ENCODE measurements around the gene SLFN5.
A peak's percentile ranks its signal among the peaks of the same experiment; 100 is the strongest.
"Not testable (repeated sequence)": the region's sequence is repeated elsewhere in the genome, so short reads cannot be mapped to it uniquely, and the experiment has no call there.

Gene SLFN5

DNA sequence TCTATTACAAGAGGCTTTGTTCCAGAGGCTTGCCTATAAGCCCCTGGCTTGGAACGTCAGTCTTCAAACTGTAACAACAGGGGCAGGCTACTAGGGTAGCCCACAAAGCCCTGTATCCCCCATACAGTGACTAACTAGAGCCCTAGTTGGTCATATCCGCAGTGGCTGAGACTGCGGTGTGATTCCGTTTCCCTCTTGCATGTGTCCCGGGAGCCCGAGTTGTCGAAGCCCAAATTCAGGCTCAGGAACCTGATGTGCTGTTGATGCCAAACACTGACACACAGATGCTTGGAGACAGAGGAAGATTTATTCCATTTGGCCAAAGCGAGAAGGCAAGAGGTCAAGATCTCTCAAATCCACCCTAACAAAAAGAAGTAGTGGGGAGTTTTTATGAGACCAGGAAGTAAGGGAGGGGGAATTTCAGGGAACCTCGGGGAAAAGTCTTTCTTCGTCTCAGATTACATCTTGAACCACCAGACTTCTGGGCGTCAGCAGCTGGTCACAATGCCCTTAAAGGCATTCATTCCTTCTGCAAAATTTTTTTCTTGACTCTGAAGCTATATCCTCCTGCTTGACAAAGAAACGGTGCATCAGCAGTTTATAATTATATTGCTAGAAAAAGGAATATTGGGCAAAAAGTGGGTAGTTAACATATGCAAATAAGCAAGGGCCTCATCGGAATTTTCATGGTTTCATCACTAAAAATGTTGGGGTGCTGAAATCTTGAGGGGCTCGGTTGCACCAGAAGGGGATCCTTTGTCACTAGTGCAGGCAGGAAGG is 879 bp downstream of the SLFN5 start:
- DNase-seq: no peak

DNA sequence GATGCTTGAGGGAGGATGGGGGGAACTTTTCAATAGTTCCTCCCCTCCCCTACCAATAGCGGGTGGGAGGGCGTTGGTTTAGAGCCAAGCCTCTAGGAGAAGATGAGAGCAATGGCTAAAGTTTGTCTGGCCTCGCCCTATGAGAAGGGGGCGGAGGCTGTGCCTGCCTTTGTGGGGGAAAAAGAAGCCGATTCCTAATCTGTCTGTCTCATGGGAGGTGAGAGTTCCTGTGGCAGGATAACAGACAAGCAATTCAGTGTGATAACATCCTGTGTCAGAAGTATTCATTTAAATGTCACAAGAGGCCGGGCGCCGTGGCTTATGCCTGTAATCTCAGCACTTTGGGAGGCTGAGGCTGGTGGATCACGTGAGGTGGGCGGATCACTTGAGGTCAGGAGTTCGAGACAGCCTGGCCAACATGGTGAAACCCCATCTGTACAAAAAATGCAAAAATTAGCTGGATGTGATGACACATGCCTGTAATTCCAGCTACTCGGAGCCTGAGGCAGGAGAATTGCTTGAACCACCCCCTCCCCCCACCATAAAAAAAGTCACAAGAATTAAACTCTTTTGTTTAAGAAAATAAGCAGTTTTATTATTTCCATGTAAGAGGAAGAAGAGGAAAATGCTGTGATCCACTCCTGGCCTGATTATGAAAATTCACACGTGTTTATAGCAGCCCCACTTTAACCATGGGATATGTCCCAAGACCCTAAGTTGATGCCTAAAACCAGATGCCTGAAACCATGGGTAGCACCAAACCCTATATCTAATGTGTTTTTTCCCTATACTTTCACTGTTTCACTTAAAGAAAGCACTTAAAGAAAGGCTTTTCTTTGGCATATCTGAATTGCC is 1.7 kb downstream of the SLFN5 start:
- DNase-seq: no peak

- no peak for DNase-seq
Measured at GRCh38 chr17:35245196-35245486, 2.3 kb downstream of the SLFN5 start.

- DNase-seq: no peak
Measured at GRCh38 chr17:35252651-35253050, 9.8 kb downstream of the SLFN5 start.

DNA sequence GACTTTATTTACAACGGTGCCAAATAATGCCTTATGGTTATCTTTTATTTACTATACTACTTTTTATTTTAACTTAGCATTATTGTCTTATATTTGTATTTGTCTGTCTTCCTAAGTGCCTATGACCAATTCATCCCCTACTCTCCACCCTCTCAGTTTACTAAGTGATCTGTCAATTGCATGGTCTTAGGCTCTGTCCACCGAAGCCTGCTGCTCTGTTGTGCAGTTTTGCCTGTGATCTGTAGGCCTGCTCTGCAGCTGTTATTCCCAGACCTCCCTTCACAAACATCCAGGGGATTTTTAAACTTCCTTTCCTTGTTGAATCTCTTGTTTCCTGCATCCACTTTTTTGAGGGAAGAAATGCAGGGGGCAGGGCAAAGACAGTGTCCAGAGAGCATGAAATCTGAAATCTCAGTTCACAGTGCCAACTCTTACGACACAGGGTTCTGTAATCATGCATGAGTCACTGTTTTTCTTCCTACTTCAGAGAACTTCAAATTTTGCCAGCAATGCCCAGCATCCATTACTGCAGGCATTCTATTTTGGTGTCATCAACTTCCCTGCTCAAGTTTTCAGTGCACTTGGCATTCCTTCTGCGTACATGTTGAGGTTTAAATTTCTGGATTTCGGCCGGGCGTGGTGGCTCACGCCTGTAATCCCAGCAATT is 11.4 kb downstream of the SLFN5 start:
- DNase-seq: no peak

- no peak for DNase-seq
Measured at GRCh38 chr17:35255316-35255715, 12.4 kb downstream of the SLFN5 start.

- peak; percentile 30 for DNase-seq
Measured at GRCh38 chr17:35256629-35257028, 13.8 kb downstream of the SLFN5 start.

GRCh38 chr17:35257208-35257659 is 14.4 kb downstream of the SLFN5 start:
- DNase-seq: peak; percentile 12

GRCh38 chr17:35259001-35259400 is 16.1 kb downstream of the SLFN5 start:
- DNase-seq: no peak

DNA sequence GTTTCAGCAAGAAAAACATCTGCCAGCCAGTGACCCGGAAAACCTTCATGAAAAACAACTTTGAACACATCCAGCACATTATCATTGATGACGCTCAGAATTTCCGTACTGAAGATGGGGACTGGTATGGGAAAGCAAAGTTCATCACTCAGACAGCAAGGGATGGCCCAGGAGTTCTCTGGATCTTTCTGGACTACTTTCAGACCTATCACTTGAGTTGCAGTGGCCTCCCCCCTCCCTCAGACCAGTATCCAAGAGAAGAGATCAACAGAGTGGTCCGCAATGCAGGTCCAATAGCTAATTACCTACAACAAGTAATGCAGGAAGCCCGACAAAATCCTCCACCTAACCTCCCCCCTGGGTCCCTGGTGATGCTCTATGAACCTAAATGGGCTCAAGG is 22.2 kb downstream of the SLFN5 start:
- DNase-seq: no peak

GRCh38 chr17:35265566-35266141 is 22.8 kb downstream of the SLFN5 start:
- DNase-seq: no peak

- DNase-seq: not testable (repeated sequence)
Measured at GRCh38 chr17:35274167-35275066, 31.5 kb downstream of the SLFN5 start.

DNA sequence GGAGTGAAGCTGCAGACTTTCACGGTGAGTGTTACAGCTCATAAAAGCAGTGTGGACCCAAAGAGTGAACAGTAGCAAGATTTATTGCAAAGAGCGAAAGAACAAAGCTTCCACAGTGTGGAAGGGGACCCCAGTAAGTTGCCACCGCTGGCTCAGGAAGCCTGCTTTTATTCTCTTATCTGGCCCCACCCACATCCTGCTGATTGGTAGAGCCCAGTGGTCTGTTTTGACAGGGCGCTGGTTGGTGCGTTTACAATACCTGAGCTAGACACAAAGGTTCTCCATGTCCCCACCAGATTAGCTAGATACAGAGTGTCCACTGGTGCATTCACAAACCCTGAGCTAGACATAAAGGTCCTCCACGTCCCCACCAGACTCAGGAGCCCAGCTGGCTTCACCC is 35.6 kb downstream of the SLFN5 start:
- not testable (repeated sequence) for DNase-seq

DNA sequence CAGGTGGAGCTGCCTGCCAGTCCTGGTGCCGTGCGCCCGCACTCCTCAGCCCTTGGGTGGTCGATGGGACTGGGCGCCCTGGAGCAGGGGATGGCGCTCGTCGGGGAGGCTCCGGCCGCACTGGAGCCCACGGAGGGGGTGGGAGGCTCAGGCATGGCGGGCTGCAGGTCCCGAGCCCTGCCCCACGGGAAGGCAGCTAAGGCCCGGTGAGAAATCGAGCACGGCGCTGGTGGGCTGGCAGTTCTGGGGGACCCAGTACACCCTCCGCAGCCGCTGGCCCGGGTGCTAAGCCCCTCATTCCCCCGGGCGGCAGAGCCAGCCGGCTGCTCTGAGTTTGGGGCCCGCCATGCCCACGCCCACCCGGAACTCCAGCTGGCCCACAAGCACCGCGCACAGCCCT is 36.0 kb downstream of the SLFN5 start:
- DNase-seq: not testable (repeated sequence)

DNA sequence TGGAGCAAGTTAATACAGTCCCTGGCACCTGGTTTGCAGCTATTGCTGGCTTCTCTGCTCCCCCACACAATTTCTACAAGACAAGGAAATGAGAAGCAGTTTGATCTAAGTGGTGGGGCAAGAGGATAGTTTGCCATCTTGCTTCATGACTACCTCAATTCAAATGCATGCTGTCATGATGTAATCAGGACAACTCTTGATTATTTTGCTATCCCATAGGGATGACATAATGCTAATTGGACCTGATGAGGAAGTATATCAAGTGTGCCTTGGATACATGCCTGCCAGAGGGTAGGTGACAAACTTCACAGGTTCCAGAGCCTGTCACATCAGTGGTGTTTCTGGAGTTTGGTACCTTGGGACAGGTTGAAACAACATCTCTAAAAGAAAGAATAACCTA is 40.9 kb downstream of the SLFN5 start:
- DNase-seq: no peak

DNA sequence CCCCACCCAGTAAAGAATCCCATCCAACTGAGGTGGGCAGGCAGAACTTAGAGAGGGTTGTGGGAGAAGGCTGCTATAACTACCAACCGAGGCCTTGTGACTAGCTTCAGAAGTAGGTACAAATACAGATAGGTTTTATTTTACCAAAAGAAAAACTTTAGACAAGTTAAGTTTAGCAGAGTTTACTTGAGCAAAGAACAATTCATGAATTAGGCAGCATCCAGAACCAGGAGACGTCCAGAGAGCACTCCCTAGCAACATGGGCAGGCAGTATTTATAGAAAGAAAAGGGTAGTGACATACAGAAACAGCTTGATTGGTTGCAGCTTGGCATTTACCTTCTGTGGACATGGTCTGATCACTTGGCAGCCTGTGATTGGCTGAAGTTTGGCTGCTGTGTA is 42.1 kb downstream of the SLFN5 start:
- DNase-seq: no peak

DNA sequence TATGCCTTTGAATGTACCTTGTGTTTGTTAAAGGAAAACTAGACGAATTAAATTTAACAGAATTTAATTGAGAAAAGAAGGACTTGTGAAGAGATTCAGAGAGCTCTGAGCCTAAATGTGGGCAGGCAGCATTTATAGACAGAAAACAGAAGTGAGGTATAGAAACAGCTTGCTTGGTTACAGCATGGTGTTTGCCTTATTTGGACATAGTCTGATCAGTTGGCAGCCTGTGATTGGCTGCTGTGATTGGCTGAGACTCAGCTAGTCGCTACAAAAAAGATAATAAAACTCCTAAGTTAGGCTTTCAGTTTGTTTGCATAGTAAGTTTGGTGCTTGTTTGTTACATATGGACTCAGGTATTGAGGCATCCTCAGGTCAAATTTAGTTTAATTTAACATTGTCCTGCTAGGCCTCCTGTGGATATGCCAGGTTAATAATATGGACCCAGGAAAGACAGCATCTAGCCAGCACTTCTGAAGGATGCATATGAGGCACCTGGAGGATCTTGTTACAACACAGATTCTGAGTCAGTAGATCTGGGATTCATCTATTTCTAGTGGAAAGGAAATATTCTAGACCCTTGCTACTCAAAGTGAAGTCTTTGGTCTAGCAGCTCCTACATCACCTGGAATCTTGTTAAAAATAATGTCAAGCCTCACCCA is 43.4 kb downstream of the SLFN5 start:
- DNase-seq: no peak

- no peak for DNase-seq
Measured at GRCh38 chr17:35287286-35287811, 44.5 kb downstream of the SLFN5 start.

DNA sequence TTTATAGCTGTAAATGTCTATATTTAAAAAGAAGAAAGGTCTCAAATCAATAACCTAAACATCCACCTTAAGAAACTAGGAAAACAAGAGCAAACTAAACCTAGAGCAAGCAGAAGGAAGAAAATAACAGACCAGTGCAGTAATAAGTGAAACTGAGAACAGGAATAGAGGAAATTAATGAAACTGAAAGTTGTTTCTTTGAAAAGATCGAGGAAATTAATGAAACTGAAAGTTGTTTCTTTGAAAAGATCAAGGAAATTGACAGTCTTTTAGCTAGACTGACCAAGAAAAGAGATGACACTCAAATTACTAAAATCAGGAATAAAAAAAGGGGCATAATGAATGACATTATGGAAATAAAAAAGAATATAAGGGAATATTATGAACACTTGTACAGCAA is 46.4 kb downstream of the SLFN5 start:
- no peak for DNase-seq

- no peak for DNase-seq
Measured at GRCh38 chr17:35291802-35292201, 48.9 kb downstream of the SLFN5 start.

- DNase-seq: no peak
Measured at GRCh38 chr17:35293151-35293847, 50.4 kb downstream of the SLFN5 start.
